DMS79 (cell line): ENCODE data around the gene AGAP5.
A peak's percentile ranks its signal among the peaks of the same experiment; 100 is the strongest.

Experiments used
- DNase-seq: peaks from one replicate; lab custom pipeline; 2025; lab: John Stamatoyannopoulos, UW

Gene AGAP5

DNA sequence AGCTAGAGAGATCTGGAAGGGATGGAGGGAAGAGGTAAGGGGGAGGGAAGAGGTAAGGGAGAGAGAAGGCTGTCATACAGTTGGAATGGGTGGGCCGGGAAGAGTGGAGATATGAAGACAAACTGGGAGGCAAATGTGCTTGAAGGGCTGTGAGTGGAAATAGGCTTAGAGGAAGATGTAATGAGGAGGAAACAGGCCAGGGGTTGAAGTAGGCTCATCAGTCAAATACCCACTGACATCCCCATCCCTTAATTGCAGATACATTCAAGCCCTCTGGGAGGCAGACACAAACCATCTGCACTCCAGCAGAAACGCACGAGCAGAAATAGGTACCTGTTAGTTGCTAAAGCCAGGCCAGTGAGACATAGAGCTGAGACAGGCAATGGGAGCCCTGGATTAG is 44.2 kb downstream of the AGAP5 start:
- no peak for DNase-seq

DNA sequence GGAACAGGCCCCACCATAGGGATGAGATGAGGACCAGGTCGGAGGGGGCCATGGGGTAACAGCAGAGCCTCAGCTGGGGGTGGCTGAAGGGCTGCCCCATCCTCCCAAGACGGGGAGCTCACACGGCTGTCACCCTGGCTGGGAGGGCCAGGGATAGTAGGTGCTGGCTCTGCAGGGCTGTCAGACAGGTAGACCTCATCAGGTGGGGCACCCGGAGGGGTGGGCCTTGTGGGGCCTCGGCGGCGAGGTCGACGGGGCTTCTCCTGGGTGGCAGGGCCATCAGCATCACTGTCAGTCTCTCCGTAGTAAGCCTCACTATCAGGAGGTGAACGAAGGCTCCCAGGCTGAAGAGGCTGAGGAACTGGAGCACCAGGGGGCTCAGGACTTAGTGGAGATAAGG is 44.7 kb downstream of the AGAP5 start:
- DNase-seq = no peak

- DNase-seq = no peak
Measured at GRCh38 chr10:73650537-73651331, 47.2 kb downstream of the AGAP5 start.

DNA sequence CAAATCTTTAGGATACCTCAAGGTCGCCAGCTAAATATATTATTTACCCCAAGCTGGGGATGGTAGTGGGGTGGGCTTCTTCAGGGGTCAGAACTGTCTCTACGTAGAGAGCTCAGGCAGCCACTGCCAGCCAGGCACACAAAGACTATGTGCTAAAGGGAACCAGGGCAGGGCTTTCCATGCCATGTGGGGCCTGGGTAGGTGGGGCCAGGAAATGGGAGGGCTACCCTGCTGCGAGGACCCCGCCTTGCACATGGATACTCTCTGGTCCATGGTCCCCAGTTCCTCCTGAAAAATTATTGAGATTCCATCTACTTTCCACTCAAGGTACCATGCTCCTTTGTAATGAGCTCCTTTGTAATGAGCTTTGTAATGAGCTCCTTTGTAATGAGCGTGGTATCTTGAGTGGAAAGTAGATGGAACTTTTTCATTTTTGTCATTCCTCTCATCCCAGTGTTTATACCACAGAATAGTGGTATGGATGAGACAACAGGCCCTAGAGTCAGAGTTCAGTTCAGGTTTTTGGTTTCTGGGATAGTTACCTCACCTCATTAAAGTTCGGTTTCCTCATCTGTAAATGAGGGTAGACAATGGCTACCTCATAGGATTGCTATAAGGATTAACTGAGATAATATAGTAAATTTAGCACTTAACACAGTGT is 47.9 kb downstream of the AGAP5 start:
- DNase-seq = no peak

DNA sequence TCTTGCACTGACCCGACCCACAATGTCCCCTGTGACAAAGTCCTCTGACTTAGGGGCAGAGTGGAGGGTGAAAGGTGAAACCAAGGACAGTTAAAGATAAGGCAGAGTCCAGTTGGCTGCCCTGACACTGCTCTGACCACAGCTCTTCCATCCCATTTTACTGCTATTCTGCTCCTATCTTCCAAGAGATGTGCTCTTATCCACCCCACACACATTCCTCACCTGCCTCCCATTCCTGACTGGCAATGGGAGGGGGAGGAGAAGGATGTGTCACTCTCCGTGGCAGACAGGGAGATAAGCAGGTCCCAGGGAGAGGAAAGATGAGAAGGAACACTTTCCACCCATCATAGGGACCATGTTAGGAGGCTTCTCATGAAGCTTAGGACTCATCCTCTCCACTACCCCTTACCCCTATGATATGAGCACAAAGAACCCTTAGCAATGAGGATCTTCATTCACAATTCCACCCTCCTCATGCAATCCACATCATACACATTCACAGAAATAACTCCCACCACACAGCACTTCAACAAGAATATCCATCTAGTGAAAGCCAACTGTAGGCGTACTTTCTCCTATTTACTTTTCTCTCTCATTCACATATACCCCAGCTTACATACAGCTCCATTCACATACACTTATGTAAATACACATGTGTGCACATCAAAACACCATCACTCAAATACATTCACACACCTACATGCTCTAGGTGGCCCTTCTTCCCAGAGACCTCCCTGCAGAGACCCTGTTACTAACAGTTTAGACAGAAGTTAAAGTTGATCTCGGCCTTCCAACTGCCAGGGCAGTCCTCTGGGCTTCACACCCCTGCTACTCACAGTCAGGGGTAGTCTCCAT is 48.7 kb downstream of the AGAP5 start:
- no peak for DNase-seq

DNA sequence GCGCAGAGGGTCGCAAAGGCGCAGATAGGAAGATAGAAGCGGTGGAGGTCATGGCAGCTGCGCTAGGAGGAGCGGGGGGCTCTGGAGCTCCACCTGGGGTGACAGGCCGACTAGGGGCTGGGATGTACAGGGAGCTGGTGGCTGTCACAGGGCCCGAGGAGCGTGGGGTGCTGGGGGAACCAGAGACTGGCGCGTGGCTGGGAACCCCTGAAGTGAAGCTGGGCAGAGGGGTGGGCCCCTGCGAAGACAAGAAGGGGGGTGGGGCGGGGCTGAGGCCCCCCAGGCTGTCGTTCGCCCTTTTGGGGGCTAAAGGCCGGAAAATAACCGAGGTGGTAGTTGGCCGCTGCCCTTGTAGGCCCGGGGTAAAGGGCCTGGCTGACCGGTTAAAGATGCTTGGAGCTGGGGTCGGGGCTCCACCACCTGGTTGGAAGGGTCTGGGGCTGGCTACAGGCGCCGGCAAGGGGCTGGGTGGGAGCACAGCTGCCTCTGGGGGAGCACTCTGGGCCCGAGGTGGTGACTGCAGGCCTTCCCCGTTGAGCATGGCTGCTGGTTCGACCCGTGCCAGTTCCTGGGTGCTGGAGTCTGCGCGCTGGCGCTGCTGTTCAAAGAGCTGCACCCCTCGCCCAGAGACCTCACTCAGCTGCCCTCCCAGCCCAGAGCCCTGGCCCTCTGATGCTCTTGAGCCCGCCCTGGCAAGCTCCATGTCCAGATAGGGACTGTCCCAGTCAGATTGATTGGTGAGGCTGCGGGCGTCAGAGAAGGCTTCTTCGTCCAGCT is 49.8 kb downstream of the AGAP5 start:
- DNase-seq = no peak

DNA sequence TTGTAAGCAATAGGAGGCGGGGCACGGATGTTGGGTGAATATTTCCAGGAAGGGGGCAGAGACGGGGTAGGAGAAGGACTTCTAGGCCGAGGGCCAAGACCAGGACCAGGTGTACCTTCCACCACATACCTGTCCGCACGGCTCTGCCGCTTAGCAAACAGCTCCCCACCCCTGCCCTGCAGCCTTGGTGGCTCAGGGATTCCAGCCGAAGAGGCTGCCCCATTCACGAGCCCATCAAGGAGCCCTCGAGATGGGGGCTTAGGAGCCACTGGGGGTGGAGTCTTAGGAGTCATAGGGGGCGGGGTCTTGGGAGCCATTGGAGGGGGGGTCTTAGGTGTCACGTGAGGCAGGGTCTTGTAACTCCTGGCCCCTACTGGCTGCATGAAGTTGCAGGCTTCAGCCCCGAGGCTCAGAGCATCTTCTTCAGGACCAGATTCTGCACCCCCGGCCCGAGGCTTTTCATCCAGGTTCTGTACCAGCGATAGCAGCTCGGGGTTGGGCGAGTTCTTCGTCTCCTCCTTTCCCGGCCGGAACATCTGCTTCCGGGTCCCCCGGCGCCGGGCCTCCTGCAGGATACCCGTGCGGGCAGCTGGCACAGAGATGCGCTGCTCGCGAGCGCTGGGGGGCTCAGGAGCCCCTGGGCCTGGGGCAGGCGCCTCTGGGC is 50.6 kb downstream of the AGAP5 start:
- peak; percentile 59 for DNase-seq

- DNase-seq = no peak
Measured at GRCh38 chr10:73646598-73647041, 51.3 kb downstream of the AGAP5 start.

GRCh38 chr10:73645251-73645650 is 52.7 kb downstream of the AGAP5 start:
- no peak for DNase-seq

DNA sequence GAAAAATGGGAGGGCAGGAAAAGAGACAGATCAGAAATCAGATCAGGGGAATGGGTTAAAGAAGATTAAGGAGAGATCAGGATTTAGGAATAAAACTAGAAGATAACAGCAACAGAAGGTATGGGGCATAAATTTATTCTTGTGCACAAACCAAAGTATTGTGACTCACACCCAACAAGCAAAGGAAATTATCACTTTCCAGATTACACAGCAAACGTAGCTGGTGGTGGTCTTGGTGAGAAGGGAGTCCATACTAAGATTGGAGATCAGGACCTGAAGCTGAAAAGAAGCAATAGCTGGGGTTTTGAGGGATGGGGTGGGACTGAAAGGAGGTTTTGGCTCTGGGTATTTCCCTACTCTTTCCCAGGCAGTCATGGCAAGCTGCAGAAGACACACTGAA is 53.1 kb downstream of the AGAP5 start:
- no peak for DNase-seq

DNA sequence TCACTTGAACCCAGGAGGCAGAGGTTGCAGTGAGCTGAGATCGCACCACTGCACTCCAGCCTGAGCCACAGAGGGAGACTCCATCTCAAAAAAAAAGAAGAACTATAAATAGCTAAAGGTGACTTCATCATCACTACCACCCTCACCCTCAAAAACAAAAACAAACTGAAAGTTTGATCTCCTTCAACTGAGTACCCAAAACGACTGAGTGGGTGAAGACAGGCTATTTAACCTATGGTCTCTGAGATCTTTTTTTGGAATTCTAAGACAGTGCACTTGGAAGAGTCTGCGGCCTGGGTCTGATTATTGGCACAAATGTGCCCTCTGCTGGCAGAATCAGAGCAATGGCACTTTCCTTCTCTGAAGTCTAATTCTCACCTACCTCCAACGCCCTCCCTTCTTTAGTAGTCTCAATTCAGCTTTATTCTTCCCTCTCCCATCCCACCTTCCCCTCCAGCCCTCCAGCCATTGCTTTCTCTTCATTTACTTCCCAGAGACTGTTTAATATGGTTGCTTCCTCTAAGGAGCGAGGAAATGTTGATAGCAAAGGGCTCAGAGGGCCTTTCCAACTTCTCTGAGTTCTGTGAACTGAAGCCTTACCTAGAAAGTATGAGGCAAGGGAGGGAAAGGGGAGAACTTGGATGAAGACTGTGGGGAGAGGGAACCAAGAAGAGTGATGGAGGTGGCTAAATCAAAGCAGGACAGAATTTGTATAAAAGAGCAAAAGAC is 53.7 kb downstream of the AGAP5 start:
- DNase-seq = peak; percentile 24

DNA sequence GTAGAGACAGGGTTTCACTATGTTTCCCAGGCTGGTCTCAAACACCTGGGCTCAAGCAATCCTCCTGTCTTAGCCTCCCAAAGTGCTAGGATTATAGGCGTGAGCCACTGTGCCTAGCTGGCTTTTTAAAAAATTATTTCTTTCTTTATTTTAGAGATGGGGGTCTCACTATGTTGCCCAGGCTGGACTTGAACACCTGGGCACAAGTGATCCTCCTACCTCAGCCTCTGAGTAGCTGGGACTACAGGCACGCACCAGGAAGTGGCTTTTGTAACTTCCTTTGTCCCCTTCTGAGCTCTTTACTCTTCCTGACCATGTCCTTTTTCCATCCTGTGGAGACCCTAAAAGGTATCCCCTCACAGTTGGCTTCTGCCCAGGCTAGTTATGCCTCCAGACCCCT is 54.5 kb downstream of the AGAP5 start:
- no peak for DNase-seq

GRCh38 chr10:73641328-73642060 is 56.4 kb downstream of the AGAP5 start, which contains the start of gene MYOZ1:
Gene MYOZ1, minus strand, starts transcription at chr10:73641474. Its CDS starts 1,457 bp downstream, at chr10:73640017.
- no peak for DNase-seq

DNA sequence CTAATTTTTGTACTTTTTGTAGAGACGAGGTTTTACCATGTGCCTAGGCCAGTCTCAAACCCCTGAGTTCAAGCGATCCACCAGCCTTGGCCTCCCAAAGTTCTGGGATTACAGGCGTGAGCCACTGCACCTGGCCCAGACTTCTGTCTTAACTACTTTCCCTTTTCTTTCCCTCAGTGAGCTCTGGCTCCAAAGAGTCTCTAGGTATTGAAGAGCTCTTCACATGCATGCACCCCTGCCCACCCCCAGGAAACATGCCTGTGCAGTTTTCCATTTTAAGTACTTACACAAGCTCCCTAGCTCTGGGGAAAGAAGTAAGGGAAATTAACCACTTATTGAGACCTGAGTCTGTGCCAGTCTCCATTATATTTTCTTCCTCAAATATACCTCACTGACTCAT is 58.6 kb downstream of the AGAP5 start:
- peak; percentile 6 for DNase-seq

GRCh38 chr10:73635781-73636180 is 62.1 kb downstream of the AGAP5 start:
- DNase-seq = no peak

- no peak for DNase-seq
Measured at GRCh38 chr10:73634421-73634820, 63.5 kb downstream of the AGAP5 start.

DNA sequence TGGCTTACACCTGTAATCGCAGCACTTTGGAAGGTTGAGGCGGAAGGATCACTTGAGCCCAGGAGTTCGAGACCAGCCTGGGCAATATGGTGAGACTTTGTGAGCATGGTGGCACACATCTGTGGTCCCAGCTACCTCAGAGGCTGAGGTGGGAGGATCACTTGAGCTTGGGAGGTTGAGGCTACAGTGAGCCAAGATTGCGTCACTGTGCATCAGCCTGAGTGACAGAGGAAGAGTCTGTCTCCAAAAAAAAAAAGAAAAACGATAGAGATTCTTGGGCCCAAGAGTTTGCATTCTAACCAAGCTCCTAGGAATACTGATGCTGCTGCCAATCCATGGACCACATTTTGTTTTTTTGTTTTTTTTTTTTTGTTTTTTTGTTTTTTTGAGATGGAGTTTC is 68.7 kb downstream of the AGAP5 start:
- no peak for DNase-seq

DNA sequence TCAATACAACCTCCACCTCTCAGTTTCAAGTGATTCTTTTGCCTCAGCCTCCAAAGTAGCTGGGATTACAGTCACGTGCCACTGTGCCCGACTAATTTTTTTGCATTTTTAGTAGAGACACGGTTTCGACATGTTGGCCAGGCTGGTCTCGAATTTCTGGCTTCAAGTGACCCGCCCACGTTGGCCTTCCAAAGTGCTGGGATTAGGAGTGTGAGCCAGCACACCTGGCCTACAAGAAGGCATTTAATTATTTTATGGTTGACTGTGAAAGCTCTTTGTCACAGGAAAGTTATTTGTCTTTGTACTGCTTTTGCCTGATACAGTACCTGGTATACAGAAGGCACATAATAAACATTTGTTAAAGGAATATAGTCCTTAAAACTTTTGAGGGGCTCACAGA is 69.5 kb downstream of the AGAP5 start:
- DNase-seq = no peak

DNA sequence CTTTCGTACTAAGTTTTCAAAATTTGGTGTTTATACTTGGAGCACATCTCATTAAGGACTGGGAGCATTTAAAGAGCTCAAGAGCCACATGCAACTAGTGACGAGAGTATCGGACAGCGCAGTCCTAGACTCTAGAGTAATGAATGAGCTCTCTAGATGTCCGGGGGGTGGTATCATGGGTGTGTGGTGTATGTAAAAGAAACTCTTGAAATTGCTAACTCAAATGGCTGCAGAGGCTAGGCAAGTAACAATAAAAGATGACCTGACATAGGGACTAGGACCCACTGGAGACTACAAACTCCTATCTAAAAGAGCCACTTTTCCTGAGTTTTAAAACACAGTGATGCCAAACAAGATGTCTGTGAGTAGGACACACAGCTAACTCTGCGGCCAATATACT is 70.6 kb downstream of the AGAP5 start:
- DNase-seq = no peak
